ENCODE measurements around the gene FAM78B. TPM values are rescaled to one million over a fixed set of nuclear protein-coding genes. Genes with fewer than 3 reads are reported as not detected.

FAM78B gene
- total RNA-seq, 2 experiments from 2014 or later, result 0.34 to 0.51 TPM

DNA sequence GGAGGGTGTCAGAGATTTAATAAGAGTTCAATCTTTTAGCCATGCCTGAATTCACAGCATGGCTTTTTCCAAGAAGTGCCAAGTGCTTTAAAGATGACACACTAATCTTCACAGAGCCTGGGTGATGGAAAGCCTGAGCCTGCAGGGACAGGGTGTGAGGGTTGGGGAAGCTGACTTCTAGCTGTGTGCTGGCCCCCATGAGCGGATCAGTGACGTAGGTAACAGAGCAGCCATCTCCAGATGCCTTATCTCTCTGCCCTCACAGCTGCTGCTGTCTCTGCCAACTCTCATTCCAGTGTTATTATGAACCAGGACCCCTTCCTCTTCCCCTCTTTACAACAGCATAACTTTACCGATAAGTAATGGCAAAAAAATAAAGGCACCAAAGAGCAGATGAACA lies 30.6 kb downstream of the FAM78B start:
- H3K27ac Mint-ChIP-seq, result no peak overlapping the region
- DNase-seq (no peak), ATAC-seq (no peak)
- H3K36me3 Mint-ChIP-seq (ENCODE audit: low read depth), result no peaks in the 10 kb centered on the region
- CTCF ChIA-PET, result interaction anchor here (0.6 to 2.7 kb wide), 2 partner anchors 115 to 342 kb away, joined by 3 to 8 read pairs; no protein-coding TSS in a partner anchor
- POLR2A ChIA-PET, result no interaction called here
- intact Hi-C loops (cut with DNase I, micrococcal nuclease), result no loop called here
- no peaks in the 10 kb centered on the region for H3K9me3 Mint-ChIP-seq (ENCODE audit: low read depth)
- peaks cover 7% of the 10 kb centered on the region for H3K27me3 Mint-ChIP-seq
- no peak overlapping the region for H3K4me3 Mint-ChIP-seq
- no peaks in the 10 kb centered on the region for H3K4me1 Mint-ChIP-seq

DNA sequence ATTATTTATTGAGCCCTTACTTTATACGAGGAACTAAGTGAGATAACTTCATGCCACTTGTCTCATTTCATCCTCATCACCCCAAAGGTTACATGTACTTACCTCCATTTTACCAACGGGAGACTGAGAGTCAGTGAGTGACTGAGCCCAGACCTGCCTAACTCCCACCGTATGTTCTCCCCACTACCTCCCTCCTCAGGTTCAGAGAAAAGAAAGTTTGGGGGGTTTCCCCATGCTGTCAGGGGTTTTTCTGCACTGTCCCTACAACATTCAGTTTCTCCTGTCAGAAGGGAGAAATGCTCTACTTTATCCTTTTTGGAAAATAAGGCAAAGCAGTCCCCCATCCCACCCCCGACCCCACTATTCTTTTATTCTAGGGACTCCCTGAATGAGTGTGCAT lies 32.9 kb downstream of the FAM78B start:
- Mint-ChIP-seq H3K27ac (no peak overlapping the region), H3K4me1 (no peaks in the 10 kb centered on the region), H3K4me3 (no peak overlapping the region), H3K36me3 (ENCODE audit: low read depth) (no peaks in the 10 kb centered on the region), H3K27me3 (peaks cover 8% of the 10 kb centered on the region), H3K9me3 (ENCODE audit: low read depth) (no peaks in the 10 kb centered on the region)
- no peak for ATAC-seq
- intact Hi-C loops (cut with DNase I, micrococcal nuclease), result loop anchor here (1.0 to 5.0 kb wide), 2 partner anchors 343 to 345 kb away; no protein-coding TSS in a partner anchor
- DNase-seq, result no peak
- ChIA-PET POLR2A (no interaction called here), CTCF (interaction anchor here (1.0 to 2.7 kb wide), 3 partner anchors 96 to 345 kb away, joined by 3 to 8 read pairs (median 4); no protein-coding TSS in a partner anchor)

DNA sequence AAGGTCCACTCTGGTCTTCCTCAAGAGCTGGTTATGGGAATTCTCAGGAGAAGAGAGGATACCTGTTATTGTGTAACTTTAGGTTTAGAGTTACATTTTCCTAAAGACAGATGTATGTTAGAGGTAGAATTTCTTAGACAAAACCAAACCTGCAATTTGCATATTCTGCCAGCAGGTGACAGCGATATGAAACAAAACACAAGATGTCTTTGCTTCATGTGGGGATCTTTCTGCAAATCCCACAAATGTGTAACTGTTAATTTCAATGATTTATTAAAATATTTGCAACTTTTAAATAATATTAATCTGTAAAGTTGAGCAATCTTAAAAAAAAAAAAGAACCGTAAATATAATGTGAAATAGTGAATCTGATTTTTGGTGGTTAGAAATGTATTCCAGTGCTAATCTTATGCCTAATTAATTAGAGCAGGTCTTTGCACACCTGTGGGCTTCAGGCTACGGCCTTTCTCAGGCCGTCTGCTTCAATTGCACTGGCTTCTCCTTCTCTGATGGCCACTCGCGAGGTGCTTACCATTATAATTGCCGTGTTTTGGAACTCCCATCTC lies 33.4 kb downstream of the FAM78B start:
- Mint-ChIP-seq H3K9me3 (ENCODE audit: low read depth) (no peaks in the 10 kb centered on the region), H3K27me3 (peaks cover 8% of the 10 kb centered on the region), H3K27ac (no peak overlapping the region), H3K36me3 (ENCODE audit: low read depth) (no peaks in the 10 kb centered on the region), H3K4me1 (no peaks in the 10 kb centered on the region), H3K4me3 (no peak overlapping the region)
- CTCF ChIA-PET, result interaction anchor here (1.2 kb wide), 2 partner anchors 10 to 346 kb away, joined by 3 to 4 read pairs; no protein-coding TSS in a partner anchor
- no peak for ATAC-seq
- POLR2A ChIA-PET, result no interaction called here
- intact Hi-C loops (cut with DNase I, micrococcal nuclease), result loop anchor here (1.0 to 5.0 kb wide), 2 partner anchors 344 to 346 kb away; no protein-coding TSS in a partner anchor
- DNase-seq, result peak; percentile 22

DNA sequence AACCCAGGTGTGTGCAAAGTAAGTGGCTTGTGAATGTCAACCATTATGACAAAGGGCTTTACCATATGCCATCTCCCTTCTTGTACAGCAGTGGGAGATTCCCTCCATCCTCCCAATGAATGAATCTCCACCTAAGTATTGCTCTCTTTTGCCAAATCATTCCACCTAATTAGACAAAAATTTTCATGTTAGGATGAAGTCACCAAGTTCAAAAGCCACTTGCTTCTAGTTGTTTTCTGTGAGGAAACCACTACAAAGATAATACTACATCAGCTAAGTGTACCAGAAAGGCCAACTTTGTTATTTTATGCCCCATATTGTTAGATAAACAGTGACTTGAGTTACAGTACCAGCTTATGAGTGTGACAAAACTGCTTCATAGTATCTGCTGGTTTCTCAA lies 34.3 kb downstream of the FAM78B start:
- H3K9me3 Mint-ChIP-seq (ENCODE audit: low read depth), result no peaks in the 10 kb centered on the region
- peaks cover 8% of the 10 kb centered on the region for H3K27me3 Mint-ChIP-seq
- ATAC-seq (no peak), DNase-seq (no peak)
- no peak overlapping the region for H3K4me3 Mint-ChIP-seq
- H3K4me1 Mint-ChIP-seq, result no peaks in the 10 kb centered on the region
- ChIA-PET CTCF (interaction anchor here (1.0 to 1.2 kb wide), 3 partner anchors 11 to 347 kb away, joined by 3 to 4 read pairs (median 3); no protein-coding TSS in a partner anchor), POLR2A (no interaction called here)
- no peak overlapping the region for H3K27ac Mint-ChIP-seq
- intact Hi-C loops (cut with DNase I, micrococcal nuclease), result loop anchor here in 1 of 2 experiments (5.0 kb wide), 1 partner anchor 345 kb away; no protein-coding TSS in a partner anchor
- no peaks in the 10 kb centered on the region for H3K36me3 Mint-ChIP-seq (ENCODE audit: low read depth)

DNA sequence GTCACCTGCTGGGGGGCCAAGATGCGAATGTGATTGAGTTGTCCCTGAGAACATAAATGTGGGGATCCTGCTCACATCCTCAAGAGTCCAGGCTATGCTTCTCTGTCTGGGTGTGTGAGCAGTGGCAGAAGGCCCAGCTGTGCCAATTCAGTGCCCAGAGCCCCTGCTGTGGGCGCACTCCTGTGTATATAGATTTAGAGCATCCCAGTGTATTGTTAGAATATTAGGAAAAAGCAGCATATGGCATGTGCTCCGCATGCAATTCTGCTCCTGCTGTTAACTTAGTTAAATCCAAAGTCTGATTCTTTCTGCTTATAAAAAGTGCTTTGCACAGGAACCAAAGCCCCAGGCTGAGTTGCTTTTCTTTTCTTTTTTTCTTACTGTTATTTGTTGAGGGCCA lies 37.8 kb downstream of the FAM78B start:
- H3K9me3 Mint-ChIP-seq (ENCODE audit: low read depth), result no peaks in the 10 kb centered on the region
- intact Hi-C loops (cut with DNase I, micrococcal nuclease), result no loop called here
- CTCF ChIA-PET, result no interaction called here
- POLR2A ChIA-PET, result no interaction called here
- H3K4me1 Mint-ChIP-seq, result no peaks in the 10 kb centered on the region
- ATAC-seq (no peak), DNase-seq (no peak)
- H3K4me3 Mint-ChIP-seq, result no peak overlapping the region
- H3K36me3 Mint-ChIP-seq (ENCODE audit: low read depth), result no peaks in the 10 kb centered on the region
- H3K27me3 Mint-ChIP-seq, result peaks cover 6% of the 10 kb centered on the region
- no peak overlapping the region for H3K27ac Mint-ChIP-seq

DNA sequence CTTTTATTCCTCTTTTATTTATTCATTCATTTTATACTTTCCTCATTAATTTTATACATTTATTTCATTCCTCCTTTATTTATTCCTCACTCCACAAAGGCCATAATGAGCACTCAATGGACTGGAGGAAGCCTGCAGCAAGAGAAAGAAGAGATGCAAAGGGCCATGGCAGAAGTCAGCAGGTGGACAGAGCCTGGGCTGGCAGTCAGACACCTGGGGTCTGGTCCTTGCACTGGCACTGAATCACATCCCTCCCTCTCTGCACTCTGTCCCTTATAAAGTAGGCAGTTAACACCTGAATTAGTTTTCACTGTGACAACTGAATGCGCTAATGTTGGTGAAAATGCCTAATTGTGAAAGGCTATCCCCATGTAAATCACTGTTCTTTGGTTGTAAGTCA lies 38.6 kb downstream of the FAM78B start:
- Mint-ChIP-seq H3K9me3 (ENCODE audit: low read depth) (no peaks in the 10 kb centered on the region), H3K27me3 (peaks cover 6% of the 10 kb centered on the region), H3K36me3 (ENCODE audit: low read depth) (no peaks in the 10 kb centered on the region), H3K27ac (no peak overlapping the region), H3K4me3 (no peak overlapping the region), H3K4me1 (no peaks in the 10 kb centered on the region)
- CTCF ChIA-PET, result interaction anchor here (0.6 kb wide), 1 partner anchor 1220 kb away, joined by 3 read pairs; no protein-coding TSS in a partner anchor
- intact Hi-C loops (cut with DNase I, micrococcal nuclease), result no loop called here
- DNase-seq (no peak), ATAC-seq (no peak)
- POLR2A ChIA-PET, result no interaction called here

DNA sequence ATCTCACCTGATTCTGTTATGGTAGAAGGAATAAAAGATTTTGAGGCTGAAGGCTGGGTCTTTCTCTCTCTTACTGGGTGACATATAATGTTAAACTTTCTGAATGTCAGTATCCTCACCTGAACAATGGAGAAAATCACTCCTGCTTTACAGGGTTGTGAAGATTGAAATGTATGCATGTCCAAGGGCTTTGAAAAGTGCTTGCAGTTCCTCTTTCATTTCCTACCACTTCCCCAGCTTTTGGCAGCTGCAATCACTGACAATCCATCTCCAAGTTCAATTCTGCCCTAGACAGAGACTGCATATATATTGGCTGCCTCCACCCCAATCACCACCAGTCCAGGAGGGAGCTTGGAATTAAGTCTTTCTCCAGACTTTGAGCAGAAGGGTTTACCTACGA lies 39.8 kb downstream of the FAM78B start:
- intact Hi-C loops (cut with DNase I, micrococcal nuclease), result no loop called here
- H3K27ac Mint-ChIP-seq, result no peak overlapping the region
- DNase-seq (no peak), ATAC-seq (no peak)
- H3K36me3 Mint-ChIP-seq (ENCODE audit: low read depth), result no peaks in the 10 kb centered on the region
- ChIA-PET POLR2A (no interaction called here), CTCF (interaction anchor here (0.6 kb wide), 1 partner anchor 1506 kb away, joined by 4 read pairs; no protein-coding TSS in a partner anchor)
- no peak overlapping the region for H3K4me3 Mint-ChIP-seq
- H3K4me1 Mint-ChIP-seq, result no peaks in the 10 kb centered on the region
- peaks cover 2% of the 10 kb centered on the region for H3K27me3 Mint-ChIP-seq
- H3K9me3 Mint-ChIP-seq (ENCODE audit: low read depth), result no peaks in the 10 kb centered on the region

DNA sequence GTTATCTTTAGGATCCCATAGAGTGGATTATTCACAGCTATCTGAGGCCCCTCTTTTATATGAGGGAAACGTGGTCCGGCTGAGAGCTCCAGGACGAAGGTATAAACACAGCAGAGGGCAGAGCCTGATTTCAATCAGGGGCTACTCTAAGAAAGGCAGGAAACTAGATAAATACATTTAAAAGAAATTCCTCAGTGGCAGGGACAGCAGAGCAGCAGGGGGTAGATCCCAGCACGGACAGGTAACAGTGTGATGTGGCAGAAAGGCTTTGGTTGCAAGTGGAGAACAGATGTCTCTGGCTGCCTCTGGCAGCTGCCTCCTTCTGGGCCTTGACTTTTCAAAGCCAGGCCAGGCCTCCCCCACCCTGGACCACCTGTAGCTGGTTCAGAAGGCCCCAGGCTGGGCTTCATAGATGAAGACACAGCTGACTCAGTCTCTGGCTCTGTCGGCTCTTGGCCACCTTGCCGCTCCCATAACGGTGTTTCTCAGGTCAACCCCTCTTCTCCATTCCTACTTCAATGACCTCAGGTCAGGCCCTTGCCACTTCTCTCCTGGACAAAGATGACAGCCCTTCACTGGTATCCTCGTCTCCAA lies 43.8 kb downstream of the FAM78B start:
- H3K27ac Mint-ChIP-seq, result no peak overlapping the region
- no peak for ATAC-seq
- intact Hi-C loops (cut with DNase I, micrococcal nuclease), result no loop called here

DNA sequence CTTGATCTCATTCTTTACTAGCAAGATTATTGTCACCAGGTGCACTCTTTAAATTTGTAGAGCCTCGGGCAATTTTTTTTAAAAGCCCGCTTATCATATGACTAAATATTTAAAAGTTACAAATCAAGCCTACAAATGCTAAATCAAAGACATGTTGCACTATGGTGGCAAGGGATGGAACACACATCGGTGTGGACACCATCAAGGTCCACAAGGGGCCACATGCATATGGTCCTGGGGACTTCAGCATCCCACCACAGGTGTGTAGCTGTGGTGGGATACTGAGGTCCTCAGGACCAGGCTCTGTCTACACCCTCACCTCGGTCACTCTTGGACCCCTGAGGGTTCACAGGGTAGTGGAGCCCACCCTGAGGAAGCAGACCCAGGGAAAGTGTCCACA lies 45.8 kb downstream of the FAM78B start:
- POLR2A ChIA-PET, result no interaction called here
- DNase-seq (no peak), ATAC-seq (no peak)
- H3K9me3 Mint-ChIP-seq (ENCODE audit: low read depth), result no peaks in the 10 kb centered on the region
- no peaks in the 10 kb centered on the region for H3K36me3 Mint-ChIP-seq (ENCODE audit: low read depth)
- CTCF ChIA-PET, result no interaction called here
- no peak overlapping the region for H3K27ac Mint-ChIP-seq
- H3K4me1 Mint-ChIP-seq, result no peaks in the 10 kb centered on the region
- no peak overlapping the region for H3K4me3 Mint-ChIP-seq
- no peaks in the 10 kb centered on the region for H3K27me3 Mint-ChIP-seq
- intact Hi-C loops (cut with DNase I, micrococcal nuclease), result no loop called here

More for the DNA sequence above, 43.8 kb downstream of the FAM78B start:
- Mint-ChIP-seq H3K4me3 (no peak overlapping the region), H3K9me3 (ENCODE audit: low read depth) (no peaks in the 10 kb centered on the region), H3K4me1 (no peaks in the 10 kb centered on the region), H3K36me3 (ENCODE audit: low read depth) (no peaks in the 10 kb centered on the region), H3K27me3 (no peaks in the 10 kb centered on the region)
- CTCF ChIA-PET, result interaction anchor here (0.7 kb wide), 1 partner anchor 34 kb away, joined by 3 read pairs; no protein-coding TSS in a partner anchor
- DNase-seq, result no peak
- POLR2A ChIA-PET, result no interaction called here

DNA sequence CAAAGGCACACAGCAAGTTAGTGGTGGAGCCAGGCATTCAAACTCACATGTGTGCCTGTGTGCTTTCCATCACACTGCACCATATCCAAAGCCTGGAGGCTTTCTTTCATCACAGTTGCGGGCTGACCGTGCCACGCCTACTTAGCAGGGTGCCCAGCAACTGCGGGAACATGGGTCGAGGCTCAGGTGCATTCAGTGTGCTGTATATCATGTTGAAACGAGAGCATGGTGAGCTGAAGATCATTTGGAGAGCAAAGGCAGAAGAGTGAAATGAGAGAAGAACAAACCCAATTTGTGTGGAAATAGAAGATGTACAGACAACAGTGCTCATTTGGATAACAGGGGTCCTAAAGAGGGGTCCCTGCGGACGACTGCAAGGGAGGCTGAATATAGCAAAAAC lies 46.5 kb downstream of the FAM78B start:
- Mint-ChIP-seq H3K36me3 (ENCODE audit: low read depth) (no peaks in the 10 kb centered on the region), H3K4me1 (no peaks in the 10 kb centered on the region), H3K27me3 (no peaks in the 10 kb centered on the region), H3K9me3 (ENCODE audit: low read depth) (no peaks in the 10 kb centered on the region), H3K27ac (no peak overlapping the region), H3K4me3 (no peak overlapping the region)
- no peak for ATAC-seq
- no peak for DNase-seq
- ChIA-PET POLR2A (no interaction called here), CTCF (no interaction called here)
- intact Hi-C loops (cut with DNase I, micrococcal nuclease), result no loop called here

DNA sequence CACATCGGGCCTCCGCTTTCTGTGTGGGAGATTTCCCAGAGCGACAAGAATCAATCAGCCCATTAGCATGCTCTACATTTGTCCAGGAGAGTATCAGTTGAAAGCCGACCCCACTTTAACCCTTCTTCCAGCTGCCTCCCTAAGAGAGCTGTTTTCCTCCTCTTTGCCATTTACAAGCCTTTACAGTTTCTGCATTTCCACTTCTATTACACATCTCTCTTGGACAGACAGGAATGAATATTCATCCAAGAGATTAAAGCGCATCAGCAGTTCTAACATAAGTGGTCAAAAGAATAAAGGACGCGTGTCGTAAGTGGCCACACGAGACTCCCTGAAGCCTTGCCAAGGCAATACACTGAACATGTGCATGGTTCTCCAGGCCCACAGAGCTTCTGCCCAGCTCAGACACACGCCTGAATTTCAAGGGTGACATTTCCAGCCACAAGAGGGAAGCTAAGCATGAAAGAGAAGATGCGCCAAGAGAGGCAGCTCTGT lies 47.3 kb downstream of the FAM78B start:
- CTCF ChIA-PET, result no interaction called here
- no peaks in the 10 kb centered on the region for H3K9me3 Mint-ChIP-seq (ENCODE audit: low read depth)
- H3K4me3 Mint-ChIP-seq, result no peak overlapping the region
- H3K4me1 Mint-ChIP-seq, result no peaks in the 10 kb centered on the region
- POLR2A ChIA-PET, result no interaction called here
- H3K27me3 Mint-ChIP-seq, result no peaks in the 10 kb centered on the region
- no peak for ATAC-seq
- no peak overlapping the region for H3K27ac Mint-ChIP-seq
- H3K36me3 Mint-ChIP-seq (ENCODE audit: low read depth), result no peaks in the 10 kb centered on the region
- no peak for DNase-seq
- intact Hi-C loops (cut with DNase I, micrococcal nuclease), result no loop called here

DNA sequence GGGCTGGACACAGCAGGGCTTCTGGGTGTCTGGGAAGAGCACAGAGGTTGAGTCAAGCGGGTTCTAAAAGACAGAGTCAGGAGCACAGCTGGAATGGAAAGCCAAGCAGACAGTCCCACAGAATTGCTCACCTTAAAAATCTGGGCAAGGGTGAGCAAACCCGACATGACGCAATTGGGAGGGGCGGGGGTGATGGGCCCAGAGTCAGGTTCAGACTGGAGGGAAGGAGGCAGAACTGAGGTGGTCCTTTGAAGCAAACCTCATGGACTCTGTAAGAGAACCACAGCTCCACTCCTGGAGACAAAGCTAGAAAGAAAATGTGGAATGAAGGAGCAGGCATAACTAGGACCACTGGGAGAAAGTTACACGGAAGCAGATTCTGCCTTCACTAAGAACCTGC lies 49.0 kb downstream of the FAM78B start:
- H3K4me1 Mint-ChIP-seq, result no peaks in the 10 kb centered on the region
- DNase-seq, result no peak
- ATAC-seq, result no peak
- no peaks in the 10 kb centered on the region for H3K27me3 Mint-ChIP-seq
- CTCF ChIA-PET, result no interaction called here
- H3K4me3 Mint-ChIP-seq, result no peak overlapping the region
- POLR2A ChIA-PET, result no interaction called here
- no peak overlapping the region for H3K27ac Mint-ChIP-seq
- H3K9me3 Mint-ChIP-seq (ENCODE audit: low read depth), result no peaks in the 10 kb centered on the region
- no peaks in the 10 kb centered on the region for H3K36me3 Mint-ChIP-seq (ENCODE audit: low read depth)
- intact Hi-C loops (cut with DNase I, micrococcal nuclease), result no loop called here

All from activated CD4-positive, alpha-beta T cell treated with anti-CD3 and anti-CD28 coated beads for 36 hours (primary cell).